Rectal smooth muscle tissue (tissue), 1 donor: ENCODE data around the gene USHBP1.

Source experiments
- H3K27ac ChIP-seq: one replicate; pipeline ENCODE4 v1.7.0; 2013; ENCODE audit warnings: low read depth, low read length, inconsistent platforms
- H3K27me3 ChIP-seq: one replicate; pipeline ENCODE4 v1.7.0; 2013; ENCODE audit warnings: low read length; ENCODE audit not compliant: control insufficient read depth, insufficient read depth
- H3K36me3 ChIP-seq: one replicate; pipeline ENCODE4 v1.7.0; 2013; ENCODE audit warnings: low read length; ENCODE audit not compliant: control insufficient read depth, insufficient read depth
- H3K4me1 ChIP-seq: one replicate; pipeline ENCODE4 v1.7.0; 2013; ENCODE audit warnings: low read length; ENCODE audit not compliant: control insufficient read depth, insufficient read depth
- H3K4me3 ChIP-seq: one replicate; pipeline ENCODE4 v1.7.0; 2013; ENCODE audit warnings: low read length
- H3K9ac ChIP-seq: one replicate; pipeline ENCODE4 v1.7.0; 2013; ENCODE audit warnings: low read length

Gene USHBP1

GRCh38 chr19:17237747-17238706 lies 26.5 kb downstream of the USHBP1 start:
- peaks cover 8% of the 10 kb centered on the region for H3K36me3 ChIP-seq
- H3K27ac ChIP-seq, result no peak overlapping the region
- H3K4me3 ChIP-seq, result no peak overlapping the region
- H3K9ac ChIP-seq, result no peak overlapping the region
- peaks cover 6% of the 10 kb centered on the region for H3K4me1 ChIP-seq
- no peaks in the 10 kb centered on the region for H3K27me3 ChIP-seq

GRCh38 chr19:17236811-17237543 lies 27.6 kb downstream of the USHBP1 start:
- Histone ChIP-seq H3K4me3 (no peak overlapping the region), H3K27ac (no peak overlapping the region), H3K9ac (no peak overlapping the region), H3K27me3 (no peaks in the 10 kb centered on the region), H3K4me1 (peaks cover 6% of the 10 kb centered on the region), H3K36me3 (peaks cover 11% of the 10 kb centered on the region)

- peak overlapping the region; percentile 61 for H3K4me3 ChIP-seq
- peaks cover 17% of the 10 kb centered on the region for H3K36me3 ChIP-seq
- H3K4me1 ChIP-seq, result peaks cover 6% of the 10 kb centered on the region
- peak overlapping the region; percentile 64 for H3K27ac ChIP-seq
- H3K9ac ChIP-seq, result no peak overlapping the region
- H3K27me3 ChIP-seq, result no peaks in the 10 kb centered on the region
These were observed 28.4 kb downstream of the USHBP1 start for GRCh38 chr19:17235971-17236777.

GRCh38 chr19:17235300-17235970 lies 29.1 kb downstream of the USHBP1 start:
- peaks cover 6% of the 10 kb centered on the region for H3K4me1 ChIP-seq
- peaks cover 20% of the 10 kb centered on the region for H3K36me3 ChIP-seq
- no peaks in the 10 kb centered on the region for H3K27me3 ChIP-seq
- H3K27ac ChIP-seq, result peak overlapping the region; percentile 64
- H3K4me3 ChIP-seq, result peak overlapping the region; percentile 61
- peak overlapping the region; percentile 4 for H3K9ac ChIP-seq

- peaks cover 20% of the 10 kb centered on the region for H3K36me3 ChIP-seq
- peak overlapping the region; percentile 64 for H3K27ac ChIP-seq
- peak overlapping the region; percentile 61 for H3K4me3 ChIP-seq
- no peak overlapping the region for H3K9ac ChIP-seq
- H3K27me3 ChIP-seq, result no peaks in the 10 kb centered on the region
- H3K4me1 ChIP-seq, result peaks cover 6% of the 10 kb centered on the region
These were observed 29.6 kb downstream of the USHBP1 start for GRCh38 chr19:17234911-17235299.

GRCh38 chr19:17232258-17232657 lies 32.3 kb downstream of the USHBP1 start:
- Histone ChIP-seq H3K36me3 (peaks cover 17% of the 10 kb centered on the region), H3K27ac (no peak overlapping the region), H3K4me3 (no peak overlapping the region), H3K4me1 (peaks cover 6% of the 10 kb centered on the region), H3K27me3 (no peaks in the 10 kb centered on the region), H3K9ac (no peak overlapping the region)

- no peaks in the 10 kb centered on the region for H3K27me3 ChIP-seq
- peaks cover 2% of the 10 kb centered on the region for H3K4me1 ChIP-seq
- peak overlapping the region; percentile 45 for H3K9ac ChIP-seq
- no peak overlapping the region for H3K4me3 ChIP-seq
- no peak overlapping the region for H3K27ac ChIP-seq
- peaks cover 17% of the 10 kb centered on the region for H3K36me3 ChIP-seq
These were observed 34.7 kb downstream of the USHBP1 start for GRCh38 chr19:17229890-17230289.

GRCh38 chr19:17227798-17228367 lies 36.7 kb downstream of the USHBP1 start:
- Histone ChIP-seq H3K36me3 (peaks cover 17% of the 10 kb centered on the region), H3K9ac (no peak overlapping the region), H3K27ac (no peak overlapping the region), H3K27me3 (no peaks in the 10 kb centered on the region), H3K4me3 (no peak overlapping the region), H3K4me1 (no peaks in the 10 kb centered on the region)

- no peaks in the 10 kb centered on the region for H3K4me1 ChIP-seq
These were observed 38.3 kb downstream of the USHBP1 start, which contains the start of gene OCEL1 for GRCh38 chr19:17226002-17226933. Gene OCEL1, plus strand, starts transcription at chr19:17226226. Its CDS starts 22 bp downstream, at chr19:17226248.

GRCh38 chr19:17225053-17225452 lies 39.5 kb downstream of the USHBP1 start:
- Histone ChIP-seq H3K36me3 (peaks cover 5% of the 10 kb centered on the region), H3K27ac (no peak overlapping the region), H3K4me3 (no peak overlapping the region), H3K4me1 (no peaks in the 10 kb centered on the region), H3K27me3 (no peaks in the 10 kb centered on the region), H3K9ac (no peak overlapping the region)

More at GRCh38 chr19:17226002-17226933, 38.3 kb downstream of the USHBP1 start, which contains the start of gene OCEL1:
- no peaks in the 10 kb centered on the region for H3K27me3 ChIP-seq
- H3K4me3 ChIP-seq, result peak within 1 kb of the TSS; percentile 95
- peak within 1 kb of the TSS; percentile 56 for H3K9ac ChIP-seq
- peaks cover 8% of the 10 kb centered on the region for H3K36me3 ChIP-seq
- H3K27ac ChIP-seq, result peak within 1 kb of the TSS; percentile 81
